ENCODE data around the gene CCDC172. TPM values are rescaled to one million over a fixed set of nuclear protein-coding genes. Genes with fewer than 3 reads are reported as not detected.
"Not testable (repeated sequence)": the region's sequence is repeated elsewhere in the genome, so short reads cannot be mapped to it uniquely, and the experiment has no call there.

Gene CCDC172
- total RNA-seq, 1 donor from 2014 or later: not detected

GRCh38 chr10:116385311-116385710 is 61.1 kb downstream of the CCDC172 start:
- intact Hi-C loops (cut with DNase I): no loop called here
- Histone ChIP-seq H3K9me3 (no peaks in the 10 kb centered on the region), H3K27ac (no peak overlapping the region), H3K27me3 (no peaks in the 10 kb centered on the region), H3K4me1 (no peaks in the 10 kb centered on the region), H3K4me3 (no peak overlapping the region), H3K36me3 (no peaks in the 10 kb centered on the region)
- DNase-seq (ENCODE audit: extremely low spot score in 2 of 2): no peak
- TF ChIP-seq POLR2A (IDR thresholded peaks at IDR 0.05) (no peak), CTCF (IDR thresholded peaks at IDR 0.05) (no peak), POLR2AphosphoS5 (IDR thresholded peaks at IDR 0.05; ENCODE audit: insufficient read depth in 1 of 2, low read depth in 1 of 2) (no peak)

GRCh38 chr10:116385994-116386809 is 62.0 kb downstream of the CCDC172 start:
- Histone ChIP-seq H3K4me1 (no peaks in the 10 kb centered on the region), H3K36me3 (no peaks in the 10 kb centered on the region), H3K9me3 (no peaks in the 10 kb centered on the region), H3K27me3 (no peaks in the 10 kb centered on the region), H3K4me3 (no peak overlapping the region), H3K27ac (no peak overlapping the region)
- TF ChIP-seq POLR2AphosphoS5 (IDR thresholded peaks at IDR 0.05; ENCODE audit: insufficient read depth in 1 of 2, low read depth in 1 of 2): no peak
- TF ChIP-seq CTCF (IDR thresholded peaks at IDR 0.05): peak; percentile 48 to 55 (median 51)
- intact Hi-C loops (cut with DNase I): no loop called here
- no peak for DNase-seq (ENCODE audit: extremely low spot score in 2 of 2)

- intact Hi-C loops (cut with DNase I); H3K4me1 ChIP-seq; H3K9me3 ChIP-seq; H3K36me3 ChIP-seq; DNase-seq (ENCODE audit: extremely low spot score in 2 of 2); H3K27me3 ChIP-seq; H3K27ac ChIP-seq; H3K4me3 ChIP-seq: not testable (repeated sequence)
Observed at GRCh38 chr10:116393246-116393831, 69.1 kb downstream of the CCDC172 start.

- Histone ChIP-seq H3K4me1 (no peaks in the 10 kb centered on the region), H3K27ac (no peak overlapping the region), H3K36me3 (no peaks in the 10 kb centered on the region), H3K9me3 (no peaks in the 10 kb centered on the region), H3K27me3 (no peaks in the 10 kb centered on the region), H3K4me3 (no peak overlapping the region)
- TF ChIP-seq CTCF (IDR thresholded peaks at IDR 0.05) (no peak), POLR2AphosphoS5 (IDR thresholded peaks at IDR 0.05; ENCODE audit: insufficient read depth in 1 of 2, low read depth in 1 of 2) (no peak), POLR2A (IDR thresholded peaks at IDR 0.05) (no peak)
- intact Hi-C loops (cut with DNase I): no loop called here
- no peak for DNase-seq (ENCODE audit: extremely low spot score in 2 of 2)
Observed at GRCh38 chr10:116395223-116395985, 71.2 kb downstream of the CCDC172 start.

GRCh38 chr10:116398224-116398623 is 74.0 kb downstream of the CCDC172 start:
- no peak overlapping the region for H3K27ac ChIP-seq
- H3K4me1 ChIP-seq: no peaks in the 10 kb centered on the region
- no peak for DNase-seq (ENCODE audit: extremely low spot score in 2 of 2)
- TF ChIP-seq POLR2A (IDR thresholded peaks at IDR 0.05) (no peak), POLR2AphosphoS5 (IDR thresholded peaks at IDR 0.05; ENCODE audit: insufficient read depth in 1 of 2, low read depth in 1 of 2) (no peak), CTCF (IDR thresholded peaks at IDR 0.05) (no peak)
- no peaks in the 10 kb centered on the region for H3K27me3 ChIP-seq
- H3K9me3 ChIP-seq: no peaks in the 10 kb centered on the region
- H3K36me3 ChIP-seq: no peaks in the 10 kb centered on the region
- intact Hi-C loops (cut with DNase I): no loop called here
- no peak overlapping the region for H3K4me3 ChIP-seq
